Uterus (tissue), 4 donors: ENCODE measurements around the gene PPM1N. TPM values are rescaled to one million over a fixed set of nuclear protein-coding genes. Genes with fewer than 3 reads are reported as not detected.
A peak's percentile ranks its signal among the peaks of the same experiment; 100 is the strongest.

ENCODE experiments used
- DNase-seq, 2 donors: peaks; one replicate each; pipeline ENCODE4 v3.0.0-alpha.2; 2019 to 2020
- H3K27ac ChIP-seq, 2 donors: fragments of 200-600 bp; sonication (generic); 1 replicate in 1 of 2; 2 replicates in 1 of 2; pipeline ENCODE4 v1.5.1; 2016 to 2018
- H3K27me3 ChIP-seq, 2 donors: fragments of 200-600 bp; sonication (generic); one replicate each; pipeline ENCODE4 v1.5.1; 2018 to 2019; ENCODE audit warnings: control low read depth in 1 of 2
- H3K36me3 ChIP-seq, 2 donors: fragments of 200-600 bp; sonication (generic); one replicate each; pipeline ENCODE4 v1.5.1; 2019; ENCODE audit warnings: control low read depth in 1 of 2
- H3K4me1 ChIP-seq, 2 donors: fragments of 200-600 bp; sonication (generic); one replicate each; pipeline ENCODE4 v1.5.1; 2018 to 2019; ENCODE audit warnings: control low read depth in 1 of 2
- H3K4me3 ChIP-seq, 2 donors: fragments of 200-600 bp; sonication (generic); 1 replicate in 1 of 2; 2 replicates in 1 of 2; pipeline ENCODE4 v1.5.1; 2018 to 2019; ENCODE audit warnings: mild to moderate bottlenecking in 1 of 2
- H3K9me3 ChIP-seq, 2 donors: fragments of 200-600 bp; sonication (generic); one replicate each; pipeline ENCODE4 v1.5.1; 2019; ENCODE audit warnings: control low read depth in 1 of 2
- CTCF ChIP-seq, 4 experiments: fragments of 200-600 bp in 2 of 4; fragments of 450-650 bp in 2 of 4; sonication (generic) in 2 of 4; IDR thresholded peaks; one replicate each; pipeline ENCODE4 v1.5.1; 2016 to 2019; ENCODE audit warnings: antibody characterized with exemption in 4 of 4, mild to moderate bottlenecking in 2 of 4, moderate library complexity in 1 of 4
- POLR2A ChIP-seq, 2 donors: fragments of 450-650 bp; IDR thresholded peaks; one replicate each; pipeline ENCODE4 v1.6.1; 2016; ENCODE audit warnings: antibody characterized with exemption in 2 of 2, mild to moderate bottlenecking in 1 of 2, moderate library complexity in 1 of 2
- intact Hi-C: fragments of 100-400 bp; cut with DNase I; formaldehyde crosslinking; loops from one replicate; pipeline ENCODE4 v1.15.1; 2023; ENCODE audit warnings: low total_unique reads
- total RNA-seq, 4 donors: library from RNA; depleted of rRNA in 3 of 4; stranded (reverse); fragments of >200 nt in 3 of 4; gene quantifications; one replicate each; pipeline versions ENCODE4 v1.1.0 to v1.2.4, GENCODE V29; 2014 to 2023
- donor health status: DM: yes; HTN: yes; CAD: no.

Gene PPM1N
- total RNA-seq, 4 donors from 2014 or later = 42.5 TPM; not detected in 3

- Histone ChIP-seq H3K4me1 (no peaks in the 10 kb centered on the region), H3K36me3 (no peaks in the 10 kb centered on the region), H3K9me3 (no peaks in the 10 kb centered on the region), H3K27ac (peak overlapping the region; percentile 83 to 96), H3K4me3 (no peak overlapping the region), H3K27me3 (no peaks in the 10 kb centered on the region)
- TF ChIP-seq POLR2A (IDR thresholded peaks at IDR 0.05) (no peak), CTCF (IDR thresholded peaks at IDR 0.05) (no peak)
- intact Hi-C loops = no loop called here
- no peak for DNase-seq
These were observed 7.1 kb downstream of the PPM1N start for GRCh38 chr19:45505151-45505995.

- DNase-seq = no peak
- Histone ChIP-seq H3K4me1 (no peaks in the 10 kb centered on the region), H3K4me3 (peak overlapping the region; percentile 74 to 91), H3K9me3 (no peaks in the 10 kb centered on the region), H3K27me3 (no peaks in the 10 kb centered on the region), H3K36me3 (no peaks in the 10 kb centered on the region), H3K27ac (peak overlapping the region; percentile 83 to 96)
- intact Hi-C loops = no loop called here
- no peak for TF ChIP-seq POLR2A (IDR thresholded peaks at IDR 0.05)
- no peak for TF ChIP-seq CTCF (IDR thresholded peaks at IDR 0.05)
These were observed 7.7 kb downstream of the PPM1N start for GRCh38 chr19:45505996-45506245.

GRCh38 chr19:45506246-45506988 is 8.2 kb downstream of the PPM1N start:
- Histone ChIP-seq H3K9me3 (no peaks in the 10 kb centered on the region), H3K36me3 (no peaks in the 10 kb centered on the region), H3K4me3 (peak overlapping the region; percentile 74 to 91), H3K27ac (peak overlapping the region; percentile 83 to 96), H3K27me3 (no peaks in the 10 kb centered on the region), H3K4me1 (no peaks in the 10 kb centered on the region)
- DNase-seq = peak; percentile 93 to 95
- TF ChIP-seq CTCF (IDR thresholded peaks at IDR 0.05) = peak; percentile 36 to 59 (median 54)
- TF ChIP-seq POLR2A (IDR thresholded peaks at IDR 0.05) = peak; percentile 73 to 88
- intact Hi-C loops = no loop called here

- Histone ChIP-seq H3K27ac (peak within 1 kb of the TSS; percentile 83 to 96), H3K4me1 (no peaks in the 10 kb centered on the region), H3K4me3 (peak within 1 kb of the TSS; percentile 74 to 91), H3K36me3 (no peaks in the 10 kb centered on the region), H3K9me3 (no peaks in the 10 kb centered on the region), H3K27me3 (no peaks in the 10 kb centered on the region)
- intact Hi-C loops = no loop called here
- TF ChIP-seq POLR2A (IDR thresholded peaks at IDR 0.05) = peak; percentile 77 to 87
- TF ChIP-seq CTCF (IDR thresholded peaks at IDR 0.05) = peak in 2 of 4 experiments; percentile 21 to 40
- DNase-seq = peak; percentile 85
These were observed 9.0 kb downstream of the PPM1N start, which contains the start of gene VASP for GRCh38 chr19:45506989-45507871. Gene VASP, plus strand, starts transcription at chr19:45507479. Its CDS starts 293 bp downstream, at chr19:45507772.
